Right lobe of liver (tissue), 6 donors: ENCODE data around the gene KCNQ1OT1. TPM values are rescaled to one million over a fixed set of nuclear protein-coding genes. Genes with fewer than 3 reads are reported as not detected.
A peak's percentile ranks its signal among the peaks of the same experiment; 100 is the strongest.

Experiments
- ATAC-seq, 4 donors: fragments of 200-7000 bp; cut with Tn5 transposase; one replicate each; pipeline ENCODE4 v1.9.1; 2020; ENCODE audit warnings: mild to moderate bottlenecking in 4 of 4, moderate library complexity in 4 of 4
- DNase-seq, 3 donors: peaks; one replicate each; pipeline ENCODE4 v3.0.0-alpha.2; 2020
- H3K27ac ChIP-seq, 3 donors: fragments of 200-600 bp; one replicate each; pipeline ENCODE4 v1.8.0; 2022
- H3K27me3 ChIP-seq, 2 donors: fragments of 200-600 bp; one replicate each; pipeline ENCODE4 v1.8.0; 2022
- H3K36me3 ChIP-seq, 4 donors: fragments of 200-600 bp; sonication (generic) in 1 of 4; one replicate each; pipeline versions ENCODE4 v1.5.1 to v1.8.0; 2017 to 2022; ENCODE audit warnings: control low read depth in 1 of 4
- H3K4me1 ChIP-seq, 4 donors: fragments of 200-600 bp; sonication (generic) in 1 of 4; one replicate each; pipeline versions ENCODE4 v1.5.1 to v1.8.0; 2017 to 2022; ENCODE audit warnings: control low read depth in 1 of 4
- H3K4me3 ChIP-seq, 3 donors: fragments of 200-600 bp; one replicate each; pipeline ENCODE4 v1.8.0; 2022
- H3K9me3 ChIP-seq, 4 donors: fragments of 200-600 bp; sonication (generic) in 1 of 4; one replicate each; pipeline versions ENCODE4 v1.5.1 to v1.8.0; 2017 to 2022; ENCODE audit warnings: control low read depth in 1 of 4
- CTCF ChIP-seq, 4 donors: fragments of 200-600 bp in 3 of 4; fragments of 450-650 bp in 1 of 4; IDR thresholded peaks; one replicate each; pipeline versions ENCODE4 v1.5.1 to v1.8.0; 2016 to 2022; ENCODE audit warnings: antibody characterized with exemption in 4 of 4, mild to moderate bottlenecking in 2 of 4
- POLR2A ChIP-seq: fragments of 450-650 bp; IDR thresholded peaks from one replicate; pipeline ENCODE4 v1.6.1; 2017; ENCODE audit warnings: antibody characterized with exemption, mild to moderate bottlenecking
- WGBS: methylation state at CpG from one replicate; pipeline ENCODE4 v1.1.6; 2018; ENCODE audit warnings: low coverage, low lambda C conversion rate; ENCODE audit not compliant: insufficient coverage; ENCODE audit errors: missing lambda C conversion rate; 5-methylcytosine and 5-hydroxymethylcytosine counted together
- intact Hi-C, 2 donors: fragments of 100-400 bp; cut with DNase I; formaldehyde crosslinking; loops; one replicate each; pipeline versions ENCODE4 v1.11.2 to v1.14.1; 2022
- total RNA-seq, 6 experiments: library from RNA; depleted of rRNA in 2 of 6; stranded (reverse); fragments of >200 nt in 2 of 6; fragmentation: NEBNext Ultra II Directional in 3 of 6; extraction: Animal tissue kit (Norgen Biotek cat#: 25700) in 3 of 6; gene quantifications; one replicate each; pipeline versions ENCODE4 v1.1.0 to v1.2.4, GENCODE V29; 2016 to 2023
- donor health status: DM: no; HTN: yes; CAD: no.
- donor health status: DM: no; HTN: no; CAD: no.
- donor health status: DM: no; HTN: no; CAD: no.
- donor health status: DM: no; HTN: yes; CAD: no.
- donor health status: DM: no; HTN: yes; CAD: no.

KCNQ1OT1 gene
- total RNA-seq, 6 experiments from 2014 or later: 0.37 to 1.7 (median 0.60) TPM

GRCh38 chr11:2561696-2562581, 137.9 kb downstream of the KCNQ1OT1 start:
- Histone ChIP-seq H3K36me3 (no peaks in the 10 kb centered on the region), H3K4me1 (no peaks in the 10 kb centered on the region), H3K27me3 (no peaks in the 10 kb centered on the region), H3K9me3 (no peaks in the 10 kb centered on the region), H3K4me3 (no peak overlapping the region), H3K27ac (no peak overlapping the region)
- 33% methylated on average over 3 of the region's 27 CpGs for WGBS
- DNase-seq (peak in 2 of 3 donors; percentile 31 to 52), ATAC-seq (peak in 3 of 4 donors; percentile 6 to 69 (median 68))
- TF ChIP-seq CTCF (IDR thresholded peaks at IDR 0.05): no peak
- TF ChIP-seq POLR2A: no peak
- intact Hi-C loops: no loop called here

GRCh38 chr11:2559527-2560311, 140.1 kb downstream of the KCNQ1OT1 start:
- TF ChIP-seq POLR2A (no peak), CTCF (IDR thresholded peaks at IDR 0.05) (no peak)
- no peaks in the 10 kb centered on the region for H3K4me1 ChIP-seq
- ATAC-seq: no peak

GRCh38 chr11:2558861-2559526, 140.8 kb downstream of the KCNQ1OT1 start:
- no peaks in the 10 kb centered on the region for H3K27me3 ChIP-seq
- H3K4me1 ChIP-seq: no peaks in the 10 kb centered on the region
- no peaks in the 10 kb centered on the region for H3K9me3 ChIP-seq
- ATAC-seq: no peak
- H3K27ac ChIP-seq: no peak overlapping the region
- peak in 2 of 3 donors; percentile 8 to 24 for DNase-seq
- intact Hi-C loops: no loop called here
- H3K36me3 ChIP-seq: no peaks in the 10 kb centered on the region
- TF ChIP-seq CTCF (IDR thresholded peaks at IDR 0.05): no peak
- no peak for TF ChIP-seq POLR2A
- no peak overlapping the region for H3K4me3 ChIP-seq
- no CpG with 5 or more reads among the region's 13 CpGs for WGBS

More at GRCh38 chr11:2559527-2560311, 140.1 kb downstream of the KCNQ1OT1 start:
- no peaks in the 10 kb centered on the region for H3K9me3 ChIP-seq
- no peaks in the 10 kb centered on the region for H3K36me3 ChIP-seq
- DNase-seq: peak in 2 of 3 donors; percentile 19 to 44
- H3K27me3 ChIP-seq: no peaks in the 10 kb centered on the region
- no peak overlapping the region for H3K4me3 ChIP-seq
- no peak overlapping the region for H3K27ac ChIP-seq
- 62% methylated on average over 7 of the region's 28 CpGs for WGBS
- intact Hi-C loops: no loop called here

- H3K27me3 ChIP-seq: no peaks in the 10 kb centered on the region
- H3K4me3 ChIP-seq: no peak overlapping the region
- H3K4me1 ChIP-seq: no peaks in the 10 kb centered on the region
- intact Hi-C loops: no loop called here
- H3K27ac ChIP-seq: no peak overlapping the region
- H3K9me3 ChIP-seq: no peaks in the 10 kb centered on the region
- DNase-seq (peak in 2 of 3 donors; percentile 3 to 46), ATAC-seq (no peak)
- no peak for TF ChIP-seq CTCF (IDR thresholded peaks at IDR 0.05)
- TF ChIP-seq POLR2A: no peak
- H3K36me3 ChIP-seq: no peaks in the 10 kb centered on the region
- no CpG with 5 or more reads among the region's 17 CpGs for WGBS
Measured at GRCh38 chr11:2558397-2558796, 141.4 kb downstream of the KCNQ1OT1 start.
